Measurements from ENCODE around the gene SLC2A6. TPM values are rescaled to one million over a fixed set of nuclear protein-coding genes. Genes with fewer than 3 reads are reported as not detected.

Gene SLC2A6
- total RNA-seq, 1 experiment from 2014 or later = 18.7 TPM

DNA sequence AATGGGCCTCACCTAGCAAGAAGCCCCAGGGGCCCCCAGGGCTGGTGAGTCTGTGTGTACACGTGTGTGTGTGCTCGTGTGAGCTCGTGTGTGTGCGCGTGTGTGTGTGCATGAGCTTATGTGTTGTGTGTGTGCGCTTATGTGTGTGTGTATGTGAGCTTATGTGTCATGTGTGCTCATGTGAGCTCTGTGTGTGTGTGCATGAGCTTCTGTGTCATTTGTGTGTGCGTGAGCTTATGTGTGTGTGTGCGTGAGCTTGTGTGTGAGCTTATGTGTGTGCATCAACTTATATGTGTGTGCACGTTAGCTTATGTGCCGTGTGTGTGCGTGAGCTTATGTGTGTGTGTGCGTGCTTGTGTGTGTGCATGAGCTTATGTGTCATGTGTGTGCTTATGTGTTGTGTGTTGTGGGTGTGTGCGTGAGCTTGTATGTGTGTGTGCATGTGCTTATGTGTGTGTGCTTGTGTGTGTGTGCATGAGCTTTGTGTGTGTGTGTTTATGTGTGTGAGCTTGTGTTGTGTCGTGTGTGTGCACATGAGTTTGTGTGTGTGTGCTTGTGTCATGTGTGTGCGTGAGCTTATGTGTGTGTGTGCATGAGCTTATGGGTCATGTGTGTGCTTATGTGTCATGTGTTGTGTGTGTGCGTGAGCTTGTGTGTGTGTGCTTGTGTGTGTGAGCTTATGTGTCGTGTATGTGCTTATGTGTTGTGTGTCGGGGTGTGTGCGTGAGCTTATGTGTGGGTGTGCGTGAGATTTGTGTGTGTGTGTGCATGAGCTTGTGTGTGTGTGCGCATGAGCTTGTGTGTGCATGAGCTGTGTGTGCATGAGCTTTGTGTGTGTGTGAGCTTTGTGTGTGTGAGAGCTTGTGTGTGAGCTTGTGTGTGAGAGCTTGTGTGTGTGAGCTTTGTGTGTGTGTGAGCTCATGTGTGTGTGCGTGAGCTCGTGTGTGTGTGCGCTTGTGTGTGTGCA, 16.7 kb upstream of the SLC2A6 start:
- Histone ChIP-seq H3K79me1 (ENCODE audit: insufficient read depth, low read depth, low read length, poor library complexity, severe bottlenecking) (no peaks in the 10 kb centered on the region), H3K56ac (ENCODE audit: insufficient read length, low read depth, low read length) (no peak overlapping the region), H2BK120ac (ENCODE audit: low read depth, low read length, poor library complexity, severe bottlenecking) (no peak overlapping the region), H2BK5ac (ENCODE audit: insufficient read length, low read length) (no peak overlapping the region), H3K4ac (ENCODE audit: low read depth, low read length) (no peak overlapping the region), H2BK12ac (ENCODE audit: insufficient read length, low read depth, low read length) (no peak overlapping the region), H4K8ac (replicated peaks; ENCODE audit: insufficient read length, low read depth, low read length) (no peak overlapping the region), H3K9ac (ENCODE audit: extremely low read depth, insufficient read length, low read length) (no peak overlapping the region), H3K23me2 (ENCODE audit: insufficient read length, low read depth, low read length, poor library complexity, severe bottlenecking) (no peaks in the 10 kb centered on the region), H3K27me3 (ENCODE audit: insufficient read depth, low read length) (no peaks in the 10 kb centered on the region), H2BK15ac (ENCODE audit: low read depth, low read length) (no peak overlapping the region), H3K27ac (ENCODE audit: insufficient read length, low read depth, low read length) (no peak overlapping the region), H3K18ac (ENCODE audit: insufficient read length, low read depth, low read length) (no peak overlapping the region), H4K5ac (ENCODE audit: insufficient read length, low read depth, low read length) (no peak overlapping the region), H3T11ph (ENCODE audit: low read length) (no peak overlapping the region), H3K14ac (ENCODE audit: insufficient read depth, low read length) (no peak overlapping the region), H3K4me1 (ENCODE audit: insufficient read depth, low read length) (no peaks in the 10 kb centered on the region), H2BK20ac (ENCODE audit: low read depth, low read length, poor library complexity, severe bottlenecking) (no peak overlapping the region), H4K20me1 (ENCODE audit: control insufficient read depth, insufficient read depth, insufficient read length) (no peaks in the 10 kb centered on the region), H3K23ac (ENCODE audit: insufficient read length, low read depth, low read length) (no peak overlapping the region), H2AFZ (ENCODE audit: low read length) (no peak overlapping the region), H3K4me2 (ENCODE audit: insufficient read depth, insufficient read length, low read length) (no peak overlapping the region), H3K9me3 (ENCODE audit: control insufficient read depth, low read depth, low read length) (no peaks in the 10 kb centered on the region), H4K91ac (ENCODE audit: insufficient read length, low read depth, low read length) (no peak overlapping the region), H3K79me2 (ENCODE audit: insufficient read depth, low read length) (no peaks in the 10 kb centered on the region), H2AK5ac (ENCODE audit: insufficient read length, low read length) (no peak overlapping the region)
- H3K4me3 Mint-ChIP-seq = no peak overlapping the region
- H3K27me3 Mint-ChIP-seq (ENCODE audit: low read depth) = peaks cover 12% of the 10 kb centered on the region
- H3K36me3 Mint-ChIP-seq (ENCODE audit: insufficient read depth in 1 of 3, low read depth in 3 of 3) = no peaks in the 10 kb centered on the region
- TF ChIP-seq, protein P1, sequence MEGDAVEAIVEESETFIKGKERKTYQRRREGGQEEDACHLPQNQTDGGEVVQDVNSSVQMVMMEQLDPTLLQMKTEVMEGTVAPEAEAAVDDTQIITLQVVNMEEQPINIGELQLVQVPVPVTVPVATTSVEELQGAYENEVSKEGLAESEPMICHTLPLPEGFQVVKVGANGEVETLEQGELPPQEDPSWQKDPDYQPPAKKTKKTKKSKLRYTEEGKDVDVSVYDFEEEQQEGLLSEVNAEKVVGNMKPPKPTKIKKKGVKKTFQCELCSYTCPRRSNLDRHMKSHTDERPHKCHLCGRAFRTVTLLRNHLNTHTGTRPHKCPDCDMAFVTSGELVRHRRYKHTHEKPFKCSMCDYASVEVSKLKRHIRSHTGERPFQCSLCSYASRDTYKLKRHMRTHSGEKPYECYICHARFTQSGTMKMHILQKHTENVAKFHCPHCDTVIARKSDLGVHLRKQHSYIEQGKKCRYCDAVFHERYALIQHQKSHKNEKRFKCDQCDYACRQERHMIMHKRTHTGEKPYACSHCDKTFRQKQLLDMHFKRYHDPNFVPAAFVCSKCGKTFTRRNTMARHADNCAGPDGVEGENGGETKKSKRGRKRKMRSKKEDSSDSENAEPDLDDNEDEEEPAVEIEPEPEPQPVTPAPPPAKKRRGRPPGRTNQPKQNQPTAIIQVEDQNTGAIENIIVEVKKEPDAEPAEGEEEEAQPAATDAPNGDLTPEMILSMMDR (conservative IDR thresholded peaks at IDR 0.05) = no peak
- no peaks in the 10 kb centered on the region for H3K4me1 Mint-ChIP-seq
- 0 out of 5 replicates have a peak, but pooled peaks cover 0 to 2% of the 10 kb centered on the region in 2 experiments for H3K9me3 Mint-ChIP-seq
- no peak overlapping the region for H3K27ac Mint-ChIP-seq
- 100% methylated on average over 4 of the region's 24 CpGs for WGBS (ENCODE audit: extremely low coverage, insufficient read length, low lambda C conversion rate)
- DNase-seq = no peak
